Endothelial cell of umbilical vein (primary cell): ENCODE data around the gene OR2C3.

Experiments
- EZH2 ChIP-seq: IDR thresholded peaks from 2 replicates; pipeline ENCODE4 v1.6.1; 2012; ENCODE audit warnings: borderline replicate concordance, low read depth, mild to moderate bottlenecking, moderate library complexity, low read length, inconsistent platforms; ENCODE audit not compliant: severe bottlenecking
- FOS ChIP-seq: IDR thresholded peaks from 2 replicates; pipeline ENCODE4 v1.6.1; 2011; ENCODE audit warnings: mild to moderate bottlenecking, low read length, moderate library complexity, borderline replicate concordance; ENCODE audit not compliant: insufficient read depth
- JUN ChIP-seq: IDR thresholded peaks from 2 replicates; pipeline ENCODE4 v1.6.1; 2011; ENCODE audit warnings: borderline replicate concordance, low read depth; ENCODE audit not compliant: insufficient read length, insufficient read depth
- MAX ChIP-seq: IDR thresholded peaks from 2 replicates; pipeline ENCODE4 v1.6.1; 2011; ENCODE audit not compliant: insufficient read depth, insufficient read length
- POLR2A ChIP-seq: IDR thresholded peaks from 2 replicates; pipeline ENCODE4 v1.6.1; 2012; ENCODE audit warnings: low read depth, mild to moderate bottlenecking, control low read depth, low read length
- POLR2AphosphoS5 ChIP-seq: IDR thresholded peaks from 2 replicates; pipeline ENCODE4 v1.6.1; 2012; ENCODE audit warnings: low read depth, mild to moderate bottlenecking, control low read depth, low read length, moderate library complexity; ENCODE audit not compliant: insufficient read depth
- TF ChIP-seq, protein P1 (sequence below), 2 donors: IDR thresholded peaks; 1 replicate in 1 of 2; 2 replicates in 1 of 2; pipeline ENCODE4 v1.5.1; 2011; ENCODE audit warnings: low read length in 2 of 2, mild to moderate bottlenecking in 2 of 2, moderate library complexity in 2 of 2, control low read depth in 1 of 2, inconsistent platforms in 1 of 2, low read depth in 1 of 2; ENCODE audit not compliant: insufficient read depth in 1 of 2; ENCODE audit errors: extremely low read depth in 1 of 2

DNA sequence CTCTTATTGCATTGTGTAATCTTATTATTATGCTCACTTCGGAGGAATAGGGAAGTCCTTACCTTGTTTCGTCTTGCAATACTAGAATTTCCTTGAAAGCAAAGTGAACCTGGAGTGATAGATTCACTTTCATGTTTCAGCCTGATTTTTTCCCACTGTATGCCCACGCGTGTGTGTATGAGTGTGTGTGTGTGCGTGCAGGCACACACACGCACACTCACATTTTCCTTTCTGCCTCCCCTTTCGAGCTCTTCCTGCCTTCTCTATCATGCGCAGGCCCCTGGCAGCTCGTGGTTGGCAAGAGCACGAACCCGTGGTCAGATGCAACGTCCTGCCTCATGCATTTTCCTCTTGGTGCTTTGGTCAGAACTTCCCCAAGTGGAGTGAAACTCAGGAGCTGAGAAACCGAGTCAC, 12.5 kb upstream of the OR2C3 start, which contains the start of gene GCSAML:
- TF ChIP-seq POLR2A = no peak
- no peak for TF ChIP-seq EZH2
- no peak for TF ChIP-seq JUN
- no peak for TF ChIP-seq FOS
- TF ChIP-seq, protein P1, sequence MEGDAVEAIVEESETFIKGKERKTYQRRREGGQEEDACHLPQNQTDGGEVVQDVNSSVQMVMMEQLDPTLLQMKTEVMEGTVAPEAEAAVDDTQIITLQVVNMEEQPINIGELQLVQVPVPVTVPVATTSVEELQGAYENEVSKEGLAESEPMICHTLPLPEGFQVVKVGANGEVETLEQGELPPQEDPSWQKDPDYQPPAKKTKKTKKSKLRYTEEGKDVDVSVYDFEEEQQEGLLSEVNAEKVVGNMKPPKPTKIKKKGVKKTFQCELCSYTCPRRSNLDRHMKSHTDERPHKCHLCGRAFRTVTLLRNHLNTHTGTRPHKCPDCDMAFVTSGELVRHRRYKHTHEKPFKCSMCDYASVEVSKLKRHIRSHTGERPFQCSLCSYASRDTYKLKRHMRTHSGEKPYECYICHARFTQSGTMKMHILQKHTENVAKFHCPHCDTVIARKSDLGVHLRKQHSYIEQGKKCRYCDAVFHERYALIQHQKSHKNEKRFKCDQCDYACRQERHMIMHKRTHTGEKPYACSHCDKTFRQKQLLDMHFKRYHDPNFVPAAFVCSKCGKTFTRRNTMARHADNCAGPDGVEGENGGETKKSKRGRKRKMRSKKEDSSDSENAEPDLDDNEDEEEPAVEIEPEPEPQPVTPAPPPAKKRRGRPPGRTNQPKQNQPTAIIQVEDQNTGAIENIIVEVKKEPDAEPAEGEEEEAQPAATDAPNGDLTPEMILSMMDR (IDR thresholded peaks at IDR 0.05; ENCODE audit: extremely low read depth in 1 of 2, insufficient read depth in 1 of 2, low read depth in 1 of 2, low read length in 2 of 2) = no peak
- no peak for TF ChIP-seq MAX
- TF ChIP-seq POLR2AphosphoS5 = no peak
